Measurements from ENCODE around the gene C20orf173.

GRCh38 chr20:35503841-35504561, 25.5 kb downstream of the C20orf173 start:
- TF ChIP-seq CTCF (IDR thresholded peaks at IDR 0.05) (no peak), POLR2A (IDR thresholded peaks at IDR 0.05) (no peak), EP300 (IDR thresholded peaks at IDR 0.05) (no peak)
